Globus pallidus (tissue), 1 donor: ENCODE results near the gene PIK3R1.

ENCODE experiments used
- DNase-seq: peaks from one replicate; pipeline ENCODE4 v3.0.0-alpha.2; 2015; ENCODE audit warnings: low spot score

PIK3R1 gene

GRCh38 chr5:68271124-68271523 lies 55.6 kb downstream of the PIK3R1 start:
- no peak for DNase-seq

- DNase-seq = no peak
Observed at GRCh38 chr5:68272289-68272688, 56.7 kb downstream of the PIK3R1 start.

- DNase-seq = no peak
Observed at GRCh38 chr5:68273717-68274409, 58.3 kb downstream of the PIK3R1 start.

- no peak for DNase-seq
Observed at GRCh38 chr5:68274847-68275651, 59.5 kb downstream of the PIK3R1 start.

- no peak for DNase-seq
Observed at GRCh38 chr5:68276740-68277139, 61.2 kb downstream of the PIK3R1 start.

- DNase-seq = no peak
Observed at GRCh38 chr5:68277431-68277830, 61.9 kb downstream of the PIK3R1 start.

GRCh38 chr5:68279984-68280383 lies 64.4 kb downstream of the PIK3R1 start:
- no peak for DNase-seq

- no peak for DNase-seq
Observed at GRCh38 chr5:68282001-68282400, 66.4 kb downstream of the PIK3R1 start.

GRCh38 chr5:68283766-68284165 lies 68.2 kb downstream of the PIK3R1 start:
- DNase-seq = no peak

GRCh38 chr5:68285075-68285840 lies 69.7 kb downstream of the PIK3R1 start:
- DNase-seq = no peak

GRCh38 chr5:68285851-68286611 lies 70.5 kb downstream of the PIK3R1 start:
- DNase-seq = peak; percentile 80

GRCh38 chr5:68286612-68286912 lies 71.0 kb downstream of the PIK3R1 start:
- no peak for DNase-seq

- no peak for DNase-seq
Observed at GRCh38 chr5:68287631-68287975, 72.0 kb downstream of the PIK3R1 start.

GRCh38 chr5:68287976-68288706 lies 72.6 kb downstream of the PIK3R1 start:
- DNase-seq = peak; percentile 95

GRCh38 chr5:68288707-68289134 lies 73.2 kb downstream of the PIK3R1 start:
- no peak for DNase-seq

GRCh38 chr5:68289498-68289897 lies 73.9 kb downstream of the PIK3R1 start:
- DNase-seq = no peak

- DNase-seq = peak; percentile 75
Observed at GRCh38 chr5:68290260-68290674, 74.7 kb downstream of the PIK3R1 start.

GRCh38 chr5:68290847-68291246 lies 75.3 kb downstream of the PIK3R1 start:
- DNase-seq = no peak

GRCh38 chr5:68292316-68292715 lies 76.8 kb downstream of the PIK3R1 start:
- no peak for DNase-seq

GRCh38 chr5:68295772-68296171 lies 80.2 kb downstream of the PIK3R1 start:
- DNase-seq = no peak

- DNase-seq = no peak
Observed at GRCh38 chr5:68296895-68297294, 81.3 kb downstream of the PIK3R1 start.

GRCh38 chr5:68297656-68298055 lies 82.1 kb downstream of the PIK3R1 start:
- DNase-seq = no peak
